GM13977 (cell line): ENCODE results near the gene CYB5B.

Experiments used
- DNase-seq: peaks from one replicate; pipeline ENCODE4 v3.0.0; 2012; ENCODE audit warnings: low spot score
- CTCF ChIP-seq: IDR thresholded peaks from 2 replicates; pipeline ENCODE4 v1.5.1; 2012; ENCODE audit warnings: mild to moderate bottlenecking, control low read depth; ENCODE audit not compliant: insufficient read depth; ENCODE audit errors: extremely low read depth, missing control alignments
- in situ Hi-C: fragments of 300-500 bp; cut with MboI; formaldehyde crosslinking; loops from one replicate; pipeline ENCODE4 v1.12.0; 2022; ENCODE audit warnings: low sequenced_read_pairs, low pct_unique_long_range_greater_than_20kb, mixed read lengths, inconsistent platforms; ENCODE audit not compliant: unreplicated experiment

Gene CYB5B

GRCh38 chr16:69443927-69444631 lies 19.7 kb downstream of the CYB5B start:
- TF ChIP-seq CTCF: no peak
- DNase-seq: no peak
- in situ Hi-C loops: no loop called here

GRCh38 chr16:69444873-69445517 lies 20.6 kb downstream of the CYB5B start:
- DNase-seq: no peak
- in situ Hi-C loops: no loop called here
- no peak for TF ChIP-seq CTCF

- no peak for TF ChIP-seq CTCF
- in situ Hi-C loops: no loop called here
- no peak for DNase-seq
Measured at GRCh38 chr16:69448470-69449193, 24.2 kb downstream of the CYB5B start.

- in situ Hi-C loops: no loop called here
- TF ChIP-seq CTCF: no peak
- DNase-seq: no peak
Measured at GRCh38 chr16:69451166-69451565, 26.7 kb downstream of the CYB5B start.

GRCh38 chr16:69453936-69454335 lies 29.5 kb downstream of the CYB5B start:
- no peak for TF ChIP-seq CTCF
- in situ Hi-C loops: no loop called here
- DNase-seq: no peak

GRCh38 chr16:69463876-69464275 lies 39.5 kb downstream of the CYB5B start:
- in situ Hi-C loops: no loop called here
- no peak for TF ChIP-seq CTCF
- DNase-seq: no peak
